A673 (cell line): ENCODE data around the gene FCGR2B. TPM values are rescaled to one million over a fixed set of nuclear protein-coding genes. Genes with fewer than 3 reads are reported as not detected.

Experiments used
- BruUV-seq: library from RNA; stranded (reverse); fragments of 400-500 nt; replicated peaks from 2 replicates; lab custom pipeline; 2021; lab: Mats Ljungman, UMichigan
- CTCF ChIA-PET: fragments of 300-600 bp; sonication (Branson Sonifier 250); formaldehyde crosslinking; loops from one replicate; lab custom pipeline; 2022; ENCODE audit warnings: antibody characterized with exemption; lab: Charles Lee
- POLR2A ChIA-PET: fragments of 300-600 bp; sonication (Branson Sonifier 250); formaldehyde crosslinking; loops from one replicate; lab custom pipeline; 2022; ENCODE audit warnings: antibody characterized with exemption; ENCODE audit not compliant: low non-redundant PET; lab: Charles Lee
- DNase-seq: peaks from one replicate; pipeline ENCODE4 v3.0.0-alpha.2; 2015; ENCODE audit warnings: low spot score
- H3K27ac ChIP-seq: fragments of 200-600 bp; sonication (generic); 2 replicates; pipeline ENCODE4 v1.5.1; 2016; ENCODE audit warnings: mixed run types, low read depth, mild to moderate bottlenecking, mixed read lengths, antibody characterized with exemption, low read length; ENCODE audit not compliant: poor library complexity, severe bottlenecking
- H3K27me3 ChIP-seq: fragments of 200-600 bp; sonication (generic); replicated peaks from 2 replicates; pipeline ENCODE4 v1.6.1; 2017; ENCODE audit warnings: mixed run types, low read depth, mild to moderate bottlenecking, mixed read lengths, antibody characterized with exemption, low read length; ENCODE audit not compliant: insufficient read depth, poor library complexity
- H3K36me3 ChIP-seq: fragments of 200-600 bp; sonication (generic); 2 replicates; pipeline ENCODE4 v1.6.1; 2016; ENCODE audit warnings: mixed run types, mild to moderate bottlenecking, mixed read lengths, antibody characterized with exemption, low read length; ENCODE audit not compliant: insufficient read depth, poor library complexity, severe bottlenecking
- H3K4me1 ChIP-seq: fragments of 200-600 bp; sonication (generic); 2 replicates; pipeline ENCODE4 v1.6.1; 2017; ENCODE audit warnings: mixed run types, mild to moderate bottlenecking, mixed read lengths, antibody characterized with exemption, low read length; ENCODE audit not compliant: insufficient read depth, poor library complexity, severe bottlenecking
- H3K4me3 ChIP-seq: fragments of 200-600 bp; sonication (generic); 2 replicates; pipeline ENCODE4 v1.5.1; 2016; ENCODE audit warnings: low read depth, mixed run types, mild to moderate bottlenecking, mixed read lengths, low read length; ENCODE audit not compliant: poor library complexity, severe bottlenecking
- H3K9me3 ChIP-seq: fragments of 200-600 bp; sonication (generic); 2 replicates; pipeline ENCODE4 v1.6.1; 2016; ENCODE audit warnings: mixed run types, low read depth, mild to moderate bottlenecking, mixed read lengths, antibody characterized with exemption, low read length; ENCODE audit not compliant: poor library complexity, severe bottlenecking
- EZH2 ChIP-seq: fragments of 200-600 bp; sonication (generic); IDR thresholded peaks from 2 replicates; pipeline ENCODE4 v1.6.1; 2017; ENCODE audit warnings: borderline replicate concordance, low read depth, mild to moderate bottlenecking, mixed read lengths, antibody characterized with exemption, low read length; ENCODE audit not compliant: poor library complexity, severe bottlenecking
- intact Hi-C: fragments of 100-400 bp; cut with micrococcal nuclease; formaldehyde crosslinking; loops from one replicate; pipeline ENCODE4 v1.10.0; 2022; ENCODE audit not compliant: unreplicated experiment
- total RNA-seq: library from RNA; stranded (reverse); gene quantifications from 2 replicates; pipeline ENCODE4 v1.2.3, GENCODE V29; 2021
- TF ChIP-seq, protein P1 (sequence below): fragments of 300-800, 200-600 bp; sonication (generic); conservative IDR thresholded peaks from 2 replicates; pipeline ENCODE4 v1.5.1; 2017; ENCODE audit warnings: low read depth, mild to moderate bottlenecking, antibody characterized with exemption, low read length, moderate library complexity, mixed read lengths

The FCGR2B gene
- total RNA-seq, 1 experiment from 2014 or later = not detected

DNA sequence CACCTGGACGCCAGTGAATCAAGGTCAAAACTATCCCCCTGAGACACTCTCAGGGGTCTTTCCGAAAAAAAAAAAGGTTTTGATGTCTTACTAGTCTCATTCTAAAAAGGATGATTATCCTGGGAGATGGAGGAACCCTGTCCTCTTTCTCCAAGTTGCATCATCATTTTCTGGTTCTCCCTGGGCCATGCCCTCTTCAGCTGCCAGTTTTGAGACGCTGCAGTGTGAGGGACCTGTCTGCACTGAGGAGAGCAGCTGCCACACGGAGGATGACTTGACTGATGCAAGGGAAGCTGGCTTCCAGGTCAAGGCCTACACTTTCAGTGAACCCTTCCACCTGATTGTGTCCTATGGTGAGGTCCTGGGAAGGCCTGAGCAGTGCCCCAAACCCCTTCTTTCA is 47.6 kb downstream of the FCGR2B start:
- no peak for DNase-seq
- H3K9me3 ChIP-seq = no peaks in the 10 kb centered on the region
- H3K27me3 ChIP-seq = no peaks in the 10 kb centered on the region
- ChIA-PET CTCF (no interaction called here), POLR2A (no interaction called here)
- BruUV-seq = no TSS peak
- H3K4me3 ChIP-seq = no peak overlapping the region
- intact Hi-C loops = no loop called here
- no peaks in the 10 kb centered on the region for H3K36me3 ChIP-seq
- H3K27ac ChIP-seq = no peak overlapping the region
- TF ChIP-seq, protein P1, sequence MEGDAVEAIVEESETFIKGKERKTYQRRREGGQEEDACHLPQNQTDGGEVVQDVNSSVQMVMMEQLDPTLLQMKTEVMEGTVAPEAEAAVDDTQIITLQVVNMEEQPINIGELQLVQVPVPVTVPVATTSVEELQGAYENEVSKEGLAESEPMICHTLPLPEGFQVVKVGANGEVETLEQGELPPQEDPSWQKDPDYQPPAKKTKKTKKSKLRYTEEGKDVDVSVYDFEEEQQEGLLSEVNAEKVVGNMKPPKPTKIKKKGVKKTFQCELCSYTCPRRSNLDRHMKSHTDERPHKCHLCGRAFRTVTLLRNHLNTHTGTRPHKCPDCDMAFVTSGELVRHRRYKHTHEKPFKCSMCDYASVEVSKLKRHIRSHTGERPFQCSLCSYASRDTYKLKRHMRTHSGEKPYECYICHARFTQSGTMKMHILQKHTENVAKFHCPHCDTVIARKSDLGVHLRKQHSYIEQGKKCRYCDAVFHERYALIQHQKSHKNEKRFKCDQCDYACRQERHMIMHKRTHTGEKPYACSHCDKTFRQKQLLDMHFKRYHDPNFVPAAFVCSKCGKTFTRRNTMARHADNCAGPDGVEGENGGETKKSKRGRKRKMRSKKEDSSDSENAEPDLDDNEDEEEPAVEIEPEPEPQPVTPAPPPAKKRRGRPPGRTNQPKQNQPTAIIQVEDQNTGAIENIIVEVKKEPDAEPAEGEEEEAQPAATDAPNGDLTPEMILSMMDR = no peak
- no peak for TF ChIP-seq EZH2
- peaks cover 4% of the 10 kb centered on the region for H3K4me1 ChIP-seq

DNA sequence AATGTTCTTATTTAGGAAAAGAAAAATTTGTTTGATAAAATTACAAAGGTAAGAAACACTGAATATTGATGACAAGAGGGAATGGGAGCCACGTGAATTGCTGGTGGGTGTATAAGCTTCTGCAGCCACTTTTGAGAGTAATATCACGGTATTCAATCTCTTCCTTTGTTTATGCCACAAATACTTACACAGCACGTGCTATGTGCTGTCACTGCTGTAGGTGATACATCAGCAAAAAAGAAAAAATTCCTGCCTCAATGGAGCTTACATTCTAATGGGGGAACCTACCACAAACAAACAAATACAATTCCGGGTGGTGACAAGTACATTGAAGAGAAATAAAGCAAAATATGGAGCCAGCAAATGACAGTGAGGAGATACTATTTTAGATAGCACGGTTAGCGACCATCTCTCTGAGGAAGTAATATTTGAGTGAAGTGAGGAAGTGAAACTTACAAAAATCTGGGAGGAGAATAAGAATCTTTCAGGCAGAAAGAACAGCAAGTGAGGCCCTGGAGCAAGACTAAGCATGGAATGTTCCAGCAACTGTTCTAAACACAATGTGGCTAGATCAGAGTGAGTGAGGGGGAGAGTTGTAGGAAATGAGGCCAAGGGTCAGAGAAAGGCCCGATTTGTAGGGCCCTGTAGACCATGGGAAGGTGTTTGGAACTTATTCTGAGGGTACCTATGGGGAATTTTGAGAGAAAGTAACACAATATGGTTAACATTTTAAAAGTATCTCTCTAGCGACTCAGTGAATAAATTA is 55.8 kb downstream of the FCGR2B start:
- no peak overlapping the region for H3K4me3 ChIP-seq
- ChIA-PET CTCF (no interaction called here), POLR2A (no interaction called here)

DNA sequence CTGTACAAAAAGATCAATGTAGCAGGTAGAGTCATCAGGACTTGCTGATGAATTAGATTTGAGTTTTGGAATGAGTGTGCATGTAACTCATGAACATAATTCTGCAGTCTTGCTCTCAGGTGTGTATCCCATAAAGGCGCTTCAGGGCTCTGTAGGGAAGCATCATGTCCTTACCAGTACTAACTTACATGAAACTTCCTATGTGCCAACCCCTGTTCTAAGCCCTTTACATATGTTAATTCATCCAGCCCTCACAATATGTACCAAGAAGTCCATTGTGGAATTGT is 56.3 kb downstream of the FCGR2B start:
- H3K27ac ChIP-seq = no peak overlapping the region
- DNase-seq = no peak
- CTCF ChIA-PET = no interaction called here
- no peaks in the 10 kb centered on the region for H3K9me3 ChIP-seq
- H3K4me3 ChIP-seq = no peak overlapping the region
- POLR2A ChIA-PET = no interaction called here
- H3K27me3 ChIP-seq = no peaks in the 10 kb centered on the region
- intact Hi-C loops = no loop called here
- H3K36me3 ChIP-seq = no peaks in the 10 kb centered on the region
- BruUV-seq = no TSS peak
- TF ChIP-seq EZH2 = no peak
- TF ChIP-seq, protein P1 = no peak
- H3K4me1 ChIP-seq = no peaks in the 10 kb centered on the region

More for the DNA sequence above, 55.8 kb downstream of the FCGR2B start:
- Histone ChIP-seq H3K27me3 (no peaks in the 10 kb centered on the region), H3K36me3 (no peaks in the 10 kb centered on the region), H3K4me1 (no peaks in the 10 kb centered on the region), H3K27ac (no peak overlapping the region), H3K9me3 (no peaks in the 10 kb centered on the region)
- DNase-seq = no peak
- TF ChIP-seq EZH2 = no peak
- TF ChIP-seq, protein P1 = no peak
- intact Hi-C loops = no loop called here
- BruUV-seq = no TSS peak
